Mammary epithelial cell (primary cell): ENCODE results near the gene CCNL1.

Experiments
- CTCF ChIP-seq, 2 donors: IDR thresholded peaks in 1 of 2; conservative IDR thresholded peaks in 1 of 2; 2 replicates each; pipeline ENCODE4 v1.5.1; 2011 to 2012; ENCODE audit warnings: inconsistent platforms in 2 of 2, low read length in 2 of 2, mild to moderate bottlenecking in 2 of 2, control low read depth in 1 of 2, low read depth in 1 of 2; ENCODE audit not compliant: insufficient read depth in 1 of 2; ENCODE audit errors: extremely low read depth in 1 of 2
- EZH2 ChIP-seq: IDR thresholded peaks from 2 replicates; pipeline ENCODE4 v1.6.1; 2012; ENCODE audit warnings: low read length, inconsistent platforms, borderline replicate concordance

- no peak for TF ChIP-seq CTCF (conservative IDR thresholded peaks at IDR 0.05 in 1 of 2, IDR thresholded peaks at IDR 0.05 in 1 of 2; ENCODE audit: extremely low read depth in 1 of 2, insufficient read depth in 1 of 2, low read depth in 1 of 2, low read length in 2 of 2)
- TF ChIP-seq EZH2 = no peak
Measured at GRCh38 chr3:157115069-157116006, 44.6 kb downstream of the CCNL1 start.
